RWPE2 (cell line): ENCODE data around the gene ACTG2.

ENCODE experiments used
- ATAC-seq: fragments of 200-7000 bp; cut with Tn5 transposase; 3 replicates; pipeline ENCODE4 v1.9.1; 2021; ENCODE audit warnings: low read depth
- DNase-seq: peaks from one replicate; pipeline ENCODE4 v3.0.0-alpha.2; 2020; ENCODE audit warnings: low spot score
- H3K27ac ChIP-seq: fragments of 450-650 bp; 2 replicates; pipeline ENCODE4 v1.5.1; 2017; ENCODE audit warnings: mild to moderate bottlenecking; ENCODE audit not compliant: poor library complexity, severe bottlenecking
- H3K27me3 ChIP-seq: fragments of 250-450 bp; sonication (Bioruptor Pico); 2 replicates; pipeline ENCODE4 v1.5.1; 2021; ENCODE audit warnings: mild to moderate bottlenecking, moderate library complexity; ENCODE audit not compliant: insufficient read depth, poor library complexity, severe bottlenecking
- H3K36me3 ChIP-seq: fragments of 250-450 bp; sonication (Bioruptor Pico); 2 replicates; pipeline ENCODE4 v1.5.1; 2020; ENCODE audit warnings: low read depth, mild to moderate bottlenecking, moderate library complexity
- H3K4me1 ChIP-seq: fragments of 250-450 bp; sonication (Bioruptor Pico); 2 replicates; pipeline ENCODE4 v1.5.1; 2021; ENCODE audit warnings: mild to moderate bottlenecking, moderate library complexity; ENCODE audit not compliant: insufficient read depth, poor library complexity, severe bottlenecking
- H3K4me3 ChIP-seq: fragments of 250-450 bp; sonication (Bioruptor Pico); 2 replicates; pipeline ENCODE4 v1.5.1; 2021; ENCODE audit warnings: mild to moderate bottlenecking, moderate library complexity; ENCODE audit not compliant: severe bottlenecking
- H3K9me3 ChIP-seq: fragments of 250-450 bp; sonication (Bioruptor Pico); 2 replicates; pipeline ENCODE4 v1.5.1; 2021; ENCODE audit warnings: mild to moderate bottlenecking, moderate library complexity; ENCODE audit not compliant: severe bottlenecking
- CTCF ChIP-seq: fragments of 450-650 bp; IDR thresholded peaks from one replicate; pipeline ENCODE4 v1.5.1; 2017; ENCODE audit warnings: mild to moderate bottlenecking, moderate library complexity; ENCODE audit not compliant: poor library complexity, severe bottlenecking

Gene ACTG2

GRCh38 chr2:73916666-73917065 lies 23.9 kb downstream of the ACTG2 start:
- Histone ChIP-seq H3K4me1 (no peaks in the 10 kb centered on the region), H3K27ac (no peak overlapping the region), H3K4me3 (no peak overlapping the region), H3K36me3 (no peaks in the 10 kb centered on the region), H3K9me3 (no peaks in the 10 kb centered on the region), H3K27me3 (no peaks in the 10 kb centered on the region)
- DNase-seq (no peak), ATAC-seq (no peak)
- no peak for TF ChIP-seq CTCF

DNA sequence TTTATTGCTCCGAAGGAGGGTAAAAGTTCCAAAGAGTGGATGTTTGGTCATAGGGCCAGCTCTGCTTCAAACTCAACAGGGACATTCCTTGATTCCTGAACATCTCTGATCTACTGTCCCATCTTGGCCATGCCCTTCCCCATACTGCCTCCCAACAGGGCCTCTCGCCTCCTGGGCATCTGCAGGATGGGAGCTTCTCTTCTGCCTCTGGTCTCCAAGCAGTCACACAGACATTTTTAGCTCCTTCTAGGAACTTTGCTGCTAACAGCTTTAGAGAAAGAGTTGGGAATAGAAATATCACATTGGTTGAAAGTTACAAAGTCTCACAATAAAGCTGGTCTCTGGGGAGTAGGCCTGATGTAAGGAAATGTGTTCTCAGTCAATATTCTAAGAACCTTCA lies 24.5 kb downstream of the ACTG2 start:
- Histone ChIP-seq H3K4me3 (no peak overlapping the region), H3K27ac (no peak overlapping the region), H3K9me3 (no peaks in the 10 kb centered on the region), H3K4me1 (no peaks in the 10 kb centered on the region), H3K36me3 (no peaks in the 10 kb centered on the region), H3K27me3 (no peaks in the 10 kb centered on the region)
- ATAC-seq (no peak), DNase-seq (no peak)
- no peak for TF ChIP-seq CTCF

GRCh38 chr2:73917696-73918207 lies 24.9 kb downstream of the ACTG2 start:
- ATAC-seq (no peak), DNase-seq (no peak)
- H3K9me3 ChIP-seq = no peaks in the 10 kb centered on the region
- H3K4me3 ChIP-seq = no peak overlapping the region
- TF ChIP-seq CTCF = no peak
- no peaks in the 10 kb centered on the region for H3K36me3 ChIP-seq
- no peaks in the 10 kb centered on the region for H3K27me3 ChIP-seq
- H3K4me1 ChIP-seq = no peaks in the 10 kb centered on the region
- H3K27ac ChIP-seq = no peak overlapping the region

GRCh38 chr2:73918856-73919255 lies 26.0 kb downstream of the ACTG2 start:
- Histone ChIP-seq H3K27me3 (no peaks in the 10 kb centered on the region), H3K9me3 (no peaks in the 10 kb centered on the region), H3K4me1 (no peaks in the 10 kb centered on the region), H3K4me3 (no peak overlapping the region), H3K27ac (no peak overlapping the region), H3K36me3 (no peaks in the 10 kb centered on the region)
- ATAC-seq (no peak), DNase-seq (no peak)
- no peak for TF ChIP-seq CTCF

DNA sequence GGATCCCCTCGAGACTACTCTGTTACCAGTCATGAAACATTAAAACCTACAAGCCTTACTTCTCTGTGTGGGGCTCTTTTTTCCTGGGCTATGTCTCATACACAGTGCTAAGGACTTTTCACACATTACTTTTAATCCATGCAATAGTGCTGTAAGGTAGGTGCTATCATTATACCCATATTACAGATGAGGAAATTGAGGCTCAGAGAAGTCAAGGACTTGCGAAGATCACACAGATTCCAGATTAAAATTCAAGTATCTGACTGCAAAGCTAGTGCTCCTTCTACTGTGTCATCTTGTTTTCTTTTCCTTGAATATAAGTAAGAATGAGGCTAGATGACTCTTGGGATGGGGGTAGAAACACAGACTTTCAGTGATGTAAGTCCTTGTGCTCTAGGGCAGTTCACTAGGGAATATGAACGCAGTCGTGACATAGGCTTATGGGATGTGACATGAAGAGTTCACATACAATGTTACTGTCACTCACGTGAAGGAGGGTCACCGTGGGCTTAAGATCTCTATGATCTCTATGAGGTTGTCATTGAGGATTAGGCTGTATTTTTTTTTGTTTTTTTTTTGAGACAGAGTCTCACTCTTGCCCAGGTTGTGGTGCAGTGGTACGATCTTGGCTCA lies 26.9 kb downstream of the ACTG2 start:
- Histone ChIP-seq H3K27me3 (no peaks in the 10 kb centered on the region), H3K36me3 (no peaks in the 10 kb centered on the region), H3K4me3 (no peak overlapping the region), H3K27ac (no peak overlapping the region), H3K9me3 (no peaks in the 10 kb centered on the region), H3K4me1 (no peaks in the 10 kb centered on the region)
- ATAC-seq = no peak
- DNase-seq = no peak
- TF ChIP-seq CTCF = no peak
